Tongue (tissue), 2 donors: Measurements from ENCODE around the gene RNF44. TPM values are rescaled to one million over a fixed set of nuclear protein-coding genes. Genes with fewer than 3 reads are reported as not detected.
"Not testable (repeated sequence)": the region's sequence is repeated elsewhere in the genome, so short reads cannot be mapped to it uniquely, and the experiment has no call there.

ENCODE experiments used
- DNase-seq: peaks from one replicate; pipeline ENCODE4 v3.0.0-alpha.2; 2015
- total RNA-seq: library from RNA; depleted of rRNA; stranded (reverse); fragments of >200 nt; gene quantifications from one replicate; pipeline ENCODE4 v1.2.3, GENCODE V29; 2014

Gene RNF44
- total RNA-seq, 1 donor from 2014 or later = 12.3 TPM

DNA sequence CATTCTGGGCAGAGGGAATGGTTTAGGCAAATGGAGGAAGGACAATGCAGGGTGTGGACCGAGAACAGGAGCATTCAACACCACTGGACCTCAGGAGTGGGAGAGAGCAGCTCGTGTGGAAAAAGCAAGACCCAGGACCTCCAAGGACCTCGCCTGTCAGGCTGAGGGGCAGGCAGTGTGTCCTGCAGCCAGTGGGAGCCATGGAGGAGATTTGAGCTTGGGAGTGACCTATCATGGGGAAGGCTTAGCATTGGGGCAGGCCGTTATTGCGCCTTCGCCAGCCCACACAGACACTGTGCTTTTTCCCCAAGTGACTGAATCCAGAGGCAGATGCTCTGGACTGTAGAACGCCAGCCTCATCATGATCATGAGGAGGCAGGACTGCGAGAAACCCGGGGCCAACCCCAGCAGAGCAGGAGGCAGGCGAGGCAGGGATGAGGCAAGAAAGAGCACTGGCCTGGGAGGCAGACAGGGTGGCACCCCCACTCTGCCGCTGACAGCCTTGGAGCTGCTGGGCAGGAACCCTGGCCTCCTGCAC is 15.2 kb upstream of the RNF44 start:
- no peak for DNase-seq

DNA sequence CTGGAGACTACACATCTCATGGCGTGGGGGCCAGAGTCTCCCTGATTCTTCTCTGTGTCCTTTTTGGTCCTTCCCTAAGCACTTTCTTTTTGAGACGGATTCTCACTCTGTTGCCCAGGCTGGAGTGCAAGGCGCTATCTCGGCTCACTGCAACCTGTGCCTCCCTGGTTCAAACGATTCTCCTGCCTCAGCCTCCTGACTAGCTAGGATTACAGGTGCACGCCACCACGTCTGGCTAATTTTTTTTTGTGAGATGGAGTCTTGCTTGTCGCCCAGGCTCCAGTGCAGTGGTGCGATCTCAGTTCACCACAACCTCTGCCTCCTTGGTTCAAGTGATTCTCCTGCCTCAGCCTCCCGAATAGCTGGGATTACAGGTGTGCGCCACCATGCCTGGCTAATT is 13.7 kb upstream of the RNF44 start:
- not testable (repeated sequence) for DNase-seq

GRCh38 chr5:176550275-176550831 is 13.2 kb upstream of the RNF44 start:
- no peak for DNase-seq

DNA sequence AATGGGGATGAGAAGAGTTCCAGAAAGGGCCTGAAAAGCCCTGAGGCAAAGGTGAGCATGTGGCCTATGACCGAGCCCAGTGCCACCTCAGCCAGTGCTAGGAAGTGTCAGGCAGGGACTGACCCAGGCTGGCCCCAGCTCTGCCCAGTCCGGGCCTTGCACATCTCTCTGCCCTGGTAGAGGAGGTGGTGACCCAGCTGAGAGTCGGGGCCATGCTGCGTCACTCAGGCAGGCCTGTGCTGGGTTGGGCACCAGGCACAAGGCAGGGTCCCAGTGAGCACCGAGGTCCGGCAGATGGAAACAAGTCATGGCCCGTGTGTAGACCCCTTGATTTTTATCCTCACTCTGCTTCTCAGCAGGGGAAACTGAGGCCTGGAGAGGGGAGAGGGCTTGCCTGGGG is 12.7 kb upstream of the RNF44 start:
- no peak for DNase-seq

DNA sequence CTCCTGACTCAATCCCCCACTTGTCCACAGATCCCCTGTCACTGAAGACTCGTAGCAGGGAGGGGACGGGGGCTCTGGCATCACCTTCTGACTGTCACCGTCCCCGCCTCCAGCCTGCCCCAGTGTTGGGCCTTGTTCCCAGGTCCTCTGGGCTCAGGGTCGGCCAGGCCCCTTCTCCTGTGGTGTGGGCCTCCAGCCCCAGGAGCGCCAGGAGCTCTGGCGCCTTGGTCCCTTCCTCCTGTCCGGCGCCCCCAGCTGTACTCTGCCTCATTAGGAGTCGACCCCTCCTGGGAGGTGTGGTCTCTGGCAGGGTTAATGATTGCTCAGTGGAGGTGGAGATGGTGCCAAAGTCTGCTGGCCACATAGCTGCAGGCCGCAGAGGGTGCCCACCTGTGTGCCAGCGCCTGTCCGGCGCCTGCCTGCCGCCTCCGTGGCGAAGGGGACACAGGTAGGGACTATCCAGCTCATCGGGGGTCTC is 11.8 kb upstream of the RNF44 start, which contains the start of gene CDHR2:
Gene CDHR2, plus strand, starts transcription at position 376 of the 478 bp plus-strand sequence. CDS start 16,011 bp downstream, outside the sequence.
- no peak for DNase-seq

- DNase-seq = no peak
These were observed 10.6 kb upstream of the RNF44 start for GRCh38 chr5:176547802-176548201.

DNA sequence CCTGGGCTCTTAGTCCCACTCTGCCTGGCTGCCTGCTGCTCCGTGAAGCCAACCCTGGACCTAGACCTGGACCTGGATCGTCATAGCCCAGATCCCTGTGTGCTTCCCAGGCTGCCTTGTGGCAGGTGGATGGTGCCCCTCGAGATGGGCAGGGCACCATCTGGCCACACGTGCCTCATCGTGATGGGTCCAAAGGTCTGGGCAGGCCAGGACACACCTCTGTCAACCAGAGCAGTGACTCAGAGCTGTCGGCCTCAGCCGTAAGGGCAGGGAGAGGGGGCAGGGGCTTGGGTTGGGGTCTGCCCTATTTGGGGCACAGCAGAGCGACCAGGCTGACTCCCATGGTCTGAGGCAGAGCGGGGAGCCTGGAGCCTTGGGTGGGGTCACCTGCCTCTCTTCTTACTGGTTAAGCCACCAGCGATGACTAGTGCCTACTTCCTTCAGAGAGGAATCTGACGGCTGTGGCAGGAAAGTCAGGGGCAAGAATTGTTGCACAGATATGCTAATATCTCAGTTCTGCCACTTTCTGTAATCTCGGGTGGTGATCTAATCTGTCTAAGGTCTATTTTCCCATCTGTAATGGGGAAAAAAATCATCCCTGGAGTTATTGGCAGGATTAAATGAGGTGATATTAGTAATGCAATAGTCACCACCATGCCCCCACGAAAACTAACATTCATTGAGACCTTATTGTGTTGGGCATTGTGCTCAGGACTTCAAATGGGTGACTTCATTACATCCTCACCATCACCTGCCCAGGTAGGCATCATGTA is 8.7 kb upstream of the RNF44 start:
- no peak for DNase-seq

DNA sequence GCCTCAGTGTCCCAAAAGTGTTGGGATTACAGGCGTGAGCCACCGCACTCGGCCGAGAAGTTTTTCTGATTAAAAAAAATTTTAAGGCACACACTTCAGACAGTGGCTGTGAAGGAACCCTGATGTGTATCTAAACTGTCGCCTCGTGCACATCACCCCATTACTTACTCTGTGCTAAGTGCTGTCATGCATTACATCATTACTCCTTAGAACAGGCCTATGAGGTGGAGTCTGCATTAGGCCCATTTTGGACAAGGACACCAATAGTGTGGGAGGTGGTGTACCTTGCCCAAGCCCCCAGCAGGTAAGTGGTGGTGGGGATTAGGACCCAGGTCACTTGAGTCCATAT is 8.2 kb upstream of the RNF44 start:
- no peak for DNase-seq

GRCh38 chr5:176543428-176544182 is 6.4 kb upstream of the RNF44 start:
- DNase-seq = peak; percentile 79

- DNase-seq = peak; percentile 55
These were observed 5.6 kb upstream of the RNF44 start for GRCh38 chr5:176542596-176543427.

DNA sequence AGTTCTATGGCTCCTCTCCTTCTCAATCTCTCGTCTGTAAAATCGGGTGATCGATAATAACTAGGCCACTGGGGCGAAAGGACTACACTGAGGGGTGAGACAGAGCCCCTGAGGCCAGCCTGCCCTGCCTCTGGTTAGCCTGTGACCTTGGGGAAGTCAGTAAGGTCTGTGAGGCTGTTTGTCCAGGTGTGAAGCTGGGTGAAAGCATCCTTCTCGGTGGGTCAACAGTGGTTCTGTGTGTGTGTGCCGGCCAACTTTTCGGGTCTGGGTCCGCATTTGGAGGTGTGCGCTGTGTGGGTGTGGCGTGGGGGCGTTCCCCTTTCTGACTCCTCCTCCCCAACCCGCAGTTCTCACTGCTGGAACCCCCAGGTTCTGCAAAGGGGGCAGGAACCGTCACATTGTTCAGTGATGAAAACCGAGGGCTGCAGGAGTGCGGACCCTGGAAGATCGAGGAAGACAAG is 5.0 kb upstream of the RNF44 start:
- DNase-seq = no peak

DNA sequence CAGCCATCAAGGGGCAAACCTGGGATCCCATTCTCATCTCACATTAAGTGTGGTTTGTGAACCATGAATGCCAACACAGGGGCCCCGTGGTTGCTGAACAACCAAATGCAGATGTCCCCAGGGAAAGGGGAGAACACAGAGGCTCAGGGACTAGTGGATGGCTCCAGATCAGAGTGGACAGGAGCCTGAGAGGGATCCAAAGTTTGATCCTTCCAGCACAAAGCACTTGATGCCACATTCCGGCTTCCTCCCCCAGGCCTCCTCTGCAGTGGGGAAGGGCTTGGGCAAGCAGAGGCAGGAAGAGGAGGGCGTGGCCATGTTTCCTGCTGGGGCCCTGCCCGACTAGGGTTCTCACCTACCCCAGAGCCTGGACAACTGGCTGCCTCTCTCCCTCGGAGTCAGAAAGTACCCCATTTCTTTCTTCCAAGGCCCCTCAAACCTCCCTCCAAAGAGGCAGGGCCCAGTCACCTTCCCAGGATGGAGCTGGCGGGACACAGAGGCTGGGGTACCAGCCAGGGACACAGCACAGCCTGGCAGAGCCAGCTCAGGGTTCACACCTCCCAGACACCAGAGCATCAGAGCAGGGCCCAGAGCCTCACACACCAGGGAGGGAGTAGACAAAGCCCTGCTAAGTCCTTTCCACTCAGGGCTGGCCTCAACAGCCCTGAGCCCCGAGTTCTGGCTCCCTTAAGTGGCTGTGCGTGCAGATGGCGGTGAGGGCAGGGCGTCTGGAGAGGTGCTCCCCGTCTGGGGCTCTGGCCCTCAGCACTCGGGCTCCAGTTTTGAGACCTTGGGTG is 4.3 kb upstream of the RNF44 start:
- peak; percentile 54 for DNase-seq

- DNase-seq = no peak
These were observed 3.7 kb upstream of the RNF44 start for GRCh38 chr5:176540956-176541337.

DNA sequence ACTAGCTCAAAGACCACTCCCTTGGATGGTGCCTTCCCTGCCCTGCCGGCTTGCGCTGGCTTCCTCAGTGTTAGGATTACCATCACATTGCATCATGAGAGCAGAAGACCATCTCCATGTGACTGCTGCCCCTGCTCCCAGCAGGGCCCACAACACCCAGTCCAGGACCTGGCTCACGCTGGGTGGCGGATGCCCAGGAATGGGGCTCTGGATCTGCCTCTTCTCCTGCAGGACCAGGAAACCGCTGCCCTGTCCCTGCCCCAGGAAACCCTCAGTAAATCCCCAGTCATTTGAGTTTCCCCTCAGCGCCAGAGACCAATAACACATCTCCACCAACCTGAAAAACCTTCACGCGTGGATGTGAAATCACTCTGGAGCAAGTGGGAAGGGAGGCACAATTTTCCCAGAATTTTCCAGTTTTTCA is 3.3 kb upstream of the RNF44 start:
- no peak for DNase-seq

- no peak for DNase-seq
These were observed 1.8 kb upstream of the RNF44 start for GRCh38 chr5:176538989-176539384.

DNA sequence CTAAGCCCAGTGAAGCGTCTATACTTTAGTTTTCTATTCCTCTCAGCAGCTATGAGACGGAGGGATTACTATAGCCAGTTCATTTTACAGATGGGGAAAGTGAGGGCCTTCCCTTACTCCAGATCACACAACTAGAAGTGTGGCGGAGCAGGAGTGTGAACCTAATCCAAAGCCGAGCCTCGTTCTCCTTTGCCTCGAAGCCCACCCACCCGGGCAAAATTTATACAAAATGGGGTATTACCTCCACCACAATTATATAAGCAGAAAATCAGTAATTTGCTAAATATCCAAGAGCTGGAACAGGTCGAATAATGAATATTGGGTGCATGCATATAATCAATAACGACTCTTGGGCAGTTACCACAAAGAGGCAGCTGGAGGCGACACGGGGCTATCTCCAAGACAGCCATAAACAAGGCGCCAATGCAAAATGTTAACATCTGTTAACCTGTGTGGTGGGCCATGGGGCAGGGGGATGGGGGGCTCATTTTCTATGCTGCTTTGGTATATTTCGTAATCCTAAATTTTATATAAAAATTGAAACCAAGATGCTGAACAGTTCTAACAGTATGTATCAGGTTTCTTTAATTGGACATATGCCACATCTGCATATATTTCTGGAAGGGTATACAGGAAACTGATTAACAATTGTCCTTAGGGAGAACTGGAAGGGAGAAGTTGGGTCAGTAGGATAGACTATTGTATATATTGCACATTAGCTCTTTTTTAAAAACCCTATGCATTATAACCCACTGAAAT is 1.2 kb upstream of the RNF44 start:
- no peak for DNase-seq

DNA sequence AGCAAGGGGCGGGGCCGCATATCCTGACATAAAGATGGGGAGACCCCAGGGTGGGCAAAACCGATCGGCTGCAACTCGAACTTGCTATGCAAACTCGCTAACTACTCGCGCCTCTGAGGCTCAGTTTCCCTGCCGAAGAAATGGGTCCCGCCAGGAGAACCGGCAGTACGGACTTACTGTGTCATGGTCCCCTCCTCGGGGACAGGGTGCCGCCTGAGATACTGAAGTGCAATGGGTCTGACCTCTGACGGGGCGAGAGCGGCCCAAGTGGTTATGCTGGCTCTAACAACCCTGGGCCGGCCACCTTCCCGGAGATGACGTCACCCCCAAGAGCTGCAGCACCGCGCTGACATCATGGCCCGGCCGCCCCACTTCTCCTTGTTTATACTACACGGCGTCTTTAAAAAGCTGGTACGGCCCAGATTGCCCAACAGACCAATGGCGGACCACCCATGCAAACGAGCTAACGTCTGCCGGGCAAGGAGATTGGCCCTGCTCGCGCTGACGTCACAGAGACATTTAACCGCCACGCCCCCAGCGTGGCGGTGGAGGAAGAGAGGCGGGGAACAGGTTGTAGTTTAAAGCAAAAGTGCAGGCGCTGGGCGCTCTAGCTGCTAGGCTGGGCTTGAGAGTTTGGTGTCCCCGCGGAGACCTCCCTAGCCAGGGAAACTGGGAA is 490 bp upstream of the RNF44 start:
- DNase-seq = peak; percentile 100

DNA sequence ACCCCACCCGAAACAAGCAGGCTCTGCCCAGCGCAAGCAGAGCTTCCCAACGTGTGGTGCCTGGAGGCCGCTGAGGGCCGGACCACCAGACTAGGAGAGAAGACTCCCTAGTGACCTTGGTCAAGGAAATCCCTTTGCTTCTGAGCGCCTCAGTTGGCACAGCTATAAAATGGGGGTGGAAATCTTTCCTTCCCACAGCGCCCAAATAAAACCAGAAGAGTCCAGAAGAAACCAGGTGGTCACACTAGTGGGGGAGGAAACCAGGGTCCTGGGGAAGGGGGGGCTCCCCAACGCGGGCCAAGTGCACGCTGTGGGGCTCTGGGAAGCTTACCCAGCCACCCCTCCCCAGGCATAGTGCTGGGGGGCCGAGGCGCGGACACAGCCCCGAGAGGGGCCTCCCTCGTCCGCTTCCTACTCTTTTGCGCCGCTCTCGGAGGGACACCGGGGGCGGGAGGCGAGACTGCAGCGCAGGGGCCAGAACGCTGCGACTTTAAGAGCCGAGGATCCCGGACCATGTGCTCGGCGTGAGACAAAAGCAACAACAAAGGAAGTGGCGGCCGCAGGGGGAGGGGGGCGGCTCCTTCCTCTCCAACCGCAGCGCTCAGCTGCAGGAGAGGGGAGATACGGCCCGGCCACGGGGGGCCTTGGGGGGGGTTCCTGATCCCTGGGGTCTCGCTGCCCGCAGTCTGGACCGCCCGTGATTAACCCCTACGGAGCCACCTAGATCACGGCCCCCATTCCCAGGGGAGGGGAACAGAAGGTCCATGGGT is 885 bp downstream of the RNF44 start:
- peak; percentile 90 for DNase-seq

DNA sequence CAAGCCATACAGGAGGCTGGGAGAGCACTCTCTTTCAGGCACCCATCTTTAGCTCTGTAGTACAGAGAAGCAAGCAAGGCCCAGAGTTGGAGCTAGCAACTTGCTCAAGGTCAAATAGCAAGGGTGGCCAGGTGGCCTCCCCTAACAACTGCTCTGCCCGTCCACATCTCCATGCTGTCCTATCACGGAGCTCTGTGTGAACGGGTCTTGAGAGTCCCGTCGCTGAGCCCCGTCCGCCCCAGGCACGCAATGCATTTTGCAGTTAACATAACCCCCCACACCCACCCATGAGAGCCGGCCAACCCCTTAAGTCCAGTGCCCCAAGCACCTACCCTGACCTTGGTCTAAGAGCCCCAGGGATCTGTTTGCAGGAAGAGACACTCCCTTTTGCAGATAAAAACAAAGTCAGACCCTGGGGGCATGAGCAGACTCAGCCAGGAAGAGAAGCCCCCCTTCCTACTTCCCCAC is 1.5 kb downstream of the RNF44 start:
- no peak for DNase-seq
